Ascending aorta (tissue), 2 donors: ENCODE data around the gene NGEF. TPM values are rescaled to one million over a fixed set of nuclear protein-coding genes. Genes with fewer than 3 reads are reported as not detected.

Experiments used
- DNase-seq, 2 donors: peaks; one replicate each; pipeline ENCODE4 v3.0.0-alpha.2; 2019; ENCODE audit warnings: low spot score in 2 of 2
- H3K27ac ChIP-seq, 2 donors: fragments of 200-600 bp; sonication (generic); one replicate each; pipeline ENCODE4 v1.5.1; 2016 to 2017; ENCODE audit warnings: mild to moderate bottlenecking in 1 of 2
- H3K27me3 ChIP-seq: fragments of 200-600 bp; sonication (generic); one replicate; pipeline ENCODE4 v1.5.1; 2017
- H3K36me3 ChIP-seq, 2 donors: fragments of 200-600 bp; sonication (generic); one replicate each; pipeline ENCODE4 v1.5.1; 2016
- H3K4me1 ChIP-seq, 2 donors: fragments of 200-600 bp; sonication (generic); one replicate each; pipeline ENCODE4 v1.5.1; 2016 to 2017; ENCODE audit warnings: mild to moderate bottlenecking in 1 of 2
- H3K4me3 ChIP-seq, 2 donors: fragments of 200-600 bp; sonication (generic); one replicate each; pipeline ENCODE4 v1.5.1; 2016 to 2017; ENCODE audit warnings: mild to moderate bottlenecking in 1 of 2
- H3K9me3 ChIP-seq, 2 donors: fragments of 200-600 bp; sonication (generic); one replicate each; pipeline ENCODE4 v1.5.1; 2016
- CTCF ChIP-seq, 3 experiments: fragments of 200-600 bp in 2 of 3; fragments of 450-650 bp in 1 of 3; sonication (generic) in 2 of 3; IDR thresholded peaks; one replicate each; pipeline ENCODE4 v1.5.1; 2016 to 2019; ENCODE audit warnings: antibody characterized with exemption in 3 of 3, mild to moderate bottlenecking in 1 of 3, moderate library complexity in 1 of 3
- intact Hi-C: fragments of 100-400 bp; cut with DNase I; formaldehyde crosslinking; loops from one replicate; pipeline ENCODE4 v1.15.1; 2023
- total RNA-seq: library from RNA; depleted of rRNA; stranded (reverse); fragments of >200 nt; gene quantifications from one replicate; pipeline ENCODE4 v1.1.0, GENCODE V29; 2016

The NGEF gene
- total RNA-seq, 1 donor from 2014 or later, result 0.43 TPM

GRCh38 chr2:232875256-232876121 lies 137.6 kb downstream of the NGEF start:
- Histone ChIP-seq H3K4me3 (peak overlapping the region; percentile 56 to 59), H3K4me1 (no peaks in the 10 kb centered on the region), H3K36me3 (no peaks in the 10 kb centered on the region), H3K27me3 (peaks cover 3% of the 10 kb centered on the region), H3K27ac (no peak overlapping the region), H3K9me3 (no peaks in the 10 kb centered on the region)
- no peak for TF ChIP-seq CTCF (IDR thresholded peaks at IDR 0.05)
- DNase-seq, result peak in 1 of 2 donors; percentile 60
- intact Hi-C loops, result no loop called here

GRCh38 chr2:232874677-232875223 lies 138.3 kb downstream of the NGEF start:
- H3K4me1 ChIP-seq, result no peaks in the 10 kb centered on the region
- TF ChIP-seq CTCF (IDR thresholded peaks at IDR 0.05), result no peak
- H3K27me3 ChIP-seq, result peaks cover 3% of the 10 kb centered on the region
- intact Hi-C loops, result no loop called here
- no peaks in the 10 kb centered on the region for H3K9me3 ChIP-seq
- DNase-seq, result no peak
- no peaks in the 10 kb centered on the region for H3K36me3 ChIP-seq
- H3K4me3 ChIP-seq, result no peak overlapping the region
- no peak overlapping the region for H3K27ac ChIP-seq

GRCh38 chr2:232873909-232874641 lies 139.0 kb downstream of the NGEF start:
- H3K27me3 ChIP-seq, result peaks cover 3% of the 10 kb centered on the region
- H3K27ac ChIP-seq, result no peak overlapping the region
- no peak for DNase-seq
- no peaks in the 10 kb centered on the region for H3K4me1 ChIP-seq
- H3K36me3 ChIP-seq, result no peaks in the 10 kb centered on the region
- intact Hi-C loops, result no loop called here
- TF ChIP-seq CTCF (IDR thresholded peaks at IDR 0.05), result no peak
- no peak overlapping the region for H3K4me3 ChIP-seq
- H3K9me3 ChIP-seq, result no peaks in the 10 kb centered on the region

GRCh38 chr2:232873292-232873908 lies 139.7 kb downstream of the NGEF start:
- H3K4me1 ChIP-seq, result no peaks in the 10 kb centered on the region
- no peak overlapping the region for H3K4me3 ChIP-seq
- H3K9me3 ChIP-seq, result no peaks in the 10 kb centered on the region
- TF ChIP-seq CTCF (IDR thresholded peaks at IDR 0.05), result no peak
- peaks cover 3% of the 10 kb centered on the region for H3K27me3 ChIP-seq
- H3K36me3 ChIP-seq, result no peaks in the 10 kb centered on the region
- DNase-seq, result peak in 1 of 2 donors; percentile 55
- intact Hi-C loops, result no loop called here
- no peak overlapping the region for H3K27ac ChIP-seq

GRCh38 chr2:232872826-232873225 lies 140.2 kb downstream of the NGEF start:
- TF ChIP-seq CTCF (IDR thresholded peaks at IDR 0.05), result no peak
- no peak for DNase-seq
- Histone ChIP-seq H3K27ac (no peak overlapping the region), H3K9me3 (no peaks in the 10 kb centered on the region), H3K27me3 (peaks cover 3% of the 10 kb centered on the region), H3K36me3 (no peaks in the 10 kb centered on the region), H3K4me1 (no peaks in the 10 kb centered on the region), H3K4me3 (no peak overlapping the region)
- intact Hi-C loops, result no loop called here
